Lower lobe of right lung (tissue), 2 donors: Measurements from ENCODE around the gene MMP25. TPM values are rescaled to one million over a fixed set of nuclear protein-coding genes. Genes with fewer than 3 reads are reported as not detected.
A peak's percentile ranks its signal among the peaks of the same experiment; 100 is the strongest.

Source experiments
- ATAC-seq, 2 donors: fragments of 200-7000 bp; cut with Tn5 transposase; one replicate each; pipeline ENCODE4 v1.9.1; 2020 to 2022; ENCODE audit warnings: mild to moderate bottlenecking in 2 of 2, moderate library complexity in 2 of 2
- DNase-seq: peaks from one replicate; pipeline ENCODE4 v3.0.0-alpha.2; 2020
- H3K27ac ChIP-seq: fragments of 200-600 bp; one replicate; pipeline ENCODE4 v1.8.0; 2022
- H3K27me3 ChIP-seq: fragments of 200-600 bp; one replicate; pipeline ENCODE4 v1.8.0; 2022; ENCODE audit warnings: low read depth
- H3K36me3 ChIP-seq: fragments of 200-600 bp; one replicate; pipeline ENCODE4 v1.8.0; 2022; ENCODE audit warnings: mild to moderate bottlenecking
- H3K4me1 ChIP-seq: fragments of 200-600 bp; one replicate; pipeline ENCODE4 v1.8.0; 2022
- H3K4me3 ChIP-seq: fragments of 200-600 bp; one replicate; pipeline ENCODE4 v1.8.0; 2022; ENCODE audit warnings: mild to moderate bottlenecking
- H3K9me3 ChIP-seq: fragments of 200-600 bp; one replicate; pipeline ENCODE4 v1.8.0; 2022
- intact Hi-C: fragments of 100-400 bp; cut with DNase I; formaldehyde crosslinking; loops from one replicate; pipeline ENCODE4 v1.11.0; 2022
- total RNA-seq: library from RNA; stranded (reverse); fragmentation: NEBNext Ultra II Directional; extraction: Animal tissue kit (Norgen Biotek cat#: 25700); gene quantifications from one replicate; pipeline ENCODE4 v1.2.1, GENCODE V29; 2021
- TF ChIP-seq, protein P1 (sequence below): fragments of 200-600 bp; IDR thresholded peaks from one replicate; pipeline ENCODE4 v1.8.0; 2022; ENCODE audit warnings: antibody characterized with exemption, mild to moderate bottlenecking
- donor health status: DM: no; HTN: yes; CAD: no; lungs with severe emphysema.

Gene MMP25
- total RNA-seq, 1 donor from 2014 or later, result 22.7 TPM

GRCh38 chr16:3013998-3014690 is 32.2 kb upstream of the MMP25 start:
- Histone ChIP-seq H3K27me3 (peaks cover 61% of the 10 kb centered on the region), H3K9me3 (no peaks in the 10 kb centered on the region), H3K36me3 (no peaks in the 10 kb centered on the region), H3K4me1 (peaks cover 17% of the 10 kb centered on the region), H3K4me3 (no peak overlapping the region), H3K27ac (no peak overlapping the region)
- TF ChIP-seq, protein P1, sequence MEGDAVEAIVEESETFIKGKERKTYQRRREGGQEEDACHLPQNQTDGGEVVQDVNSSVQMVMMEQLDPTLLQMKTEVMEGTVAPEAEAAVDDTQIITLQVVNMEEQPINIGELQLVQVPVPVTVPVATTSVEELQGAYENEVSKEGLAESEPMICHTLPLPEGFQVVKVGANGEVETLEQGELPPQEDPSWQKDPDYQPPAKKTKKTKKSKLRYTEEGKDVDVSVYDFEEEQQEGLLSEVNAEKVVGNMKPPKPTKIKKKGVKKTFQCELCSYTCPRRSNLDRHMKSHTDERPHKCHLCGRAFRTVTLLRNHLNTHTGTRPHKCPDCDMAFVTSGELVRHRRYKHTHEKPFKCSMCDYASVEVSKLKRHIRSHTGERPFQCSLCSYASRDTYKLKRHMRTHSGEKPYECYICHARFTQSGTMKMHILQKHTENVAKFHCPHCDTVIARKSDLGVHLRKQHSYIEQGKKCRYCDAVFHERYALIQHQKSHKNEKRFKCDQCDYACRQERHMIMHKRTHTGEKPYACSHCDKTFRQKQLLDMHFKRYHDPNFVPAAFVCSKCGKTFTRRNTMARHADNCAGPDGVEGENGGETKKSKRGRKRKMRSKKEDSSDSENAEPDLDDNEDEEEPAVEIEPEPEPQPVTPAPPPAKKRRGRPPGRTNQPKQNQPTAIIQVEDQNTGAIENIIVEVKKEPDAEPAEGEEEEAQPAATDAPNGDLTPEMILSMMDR, result no peak
- ATAC-seq, result no peak
- intact Hi-C loops, result no loop called here
- DNase-seq, result no peak

DNA sequence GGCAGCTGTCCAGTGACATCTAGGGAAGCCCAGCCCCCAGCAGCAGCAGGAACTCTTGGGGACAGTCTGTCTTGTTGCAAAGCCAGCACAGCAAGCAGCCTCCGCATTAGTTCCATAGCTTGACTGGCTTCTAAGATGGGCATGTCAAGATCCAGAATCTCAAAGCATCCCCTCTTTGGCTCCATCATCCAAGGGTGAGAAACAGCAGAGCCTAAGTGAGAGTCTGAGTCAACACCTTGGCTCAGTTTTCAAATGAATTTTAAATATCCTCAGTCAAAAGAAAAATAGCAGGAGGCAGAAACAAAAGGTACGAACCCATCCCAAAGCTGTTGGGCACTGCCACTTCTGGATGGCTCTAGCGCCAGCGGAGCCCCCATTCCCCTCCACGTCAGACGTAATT is 31.4 kb upstream of the MMP25 start:
- H3K4me1 ChIP-seq, result peaks cover 20% of the 10 kb centered on the region
- ATAC-seq (no peak), DNase-seq (no peak)
- no peaks in the 10 kb centered on the region for H3K9me3 ChIP-seq
- H3K27me3 ChIP-seq, result peaks cover 54% of the 10 kb centered on the region
- TF ChIP-seq, protein P1, result no peak
- intact Hi-C loops, result no loop called here
- no peaks in the 10 kb centered on the region for H3K36me3 ChIP-seq
- H3K27ac ChIP-seq, result no peak overlapping the region
- no peak overlapping the region for H3K4me3 ChIP-seq

DNA sequence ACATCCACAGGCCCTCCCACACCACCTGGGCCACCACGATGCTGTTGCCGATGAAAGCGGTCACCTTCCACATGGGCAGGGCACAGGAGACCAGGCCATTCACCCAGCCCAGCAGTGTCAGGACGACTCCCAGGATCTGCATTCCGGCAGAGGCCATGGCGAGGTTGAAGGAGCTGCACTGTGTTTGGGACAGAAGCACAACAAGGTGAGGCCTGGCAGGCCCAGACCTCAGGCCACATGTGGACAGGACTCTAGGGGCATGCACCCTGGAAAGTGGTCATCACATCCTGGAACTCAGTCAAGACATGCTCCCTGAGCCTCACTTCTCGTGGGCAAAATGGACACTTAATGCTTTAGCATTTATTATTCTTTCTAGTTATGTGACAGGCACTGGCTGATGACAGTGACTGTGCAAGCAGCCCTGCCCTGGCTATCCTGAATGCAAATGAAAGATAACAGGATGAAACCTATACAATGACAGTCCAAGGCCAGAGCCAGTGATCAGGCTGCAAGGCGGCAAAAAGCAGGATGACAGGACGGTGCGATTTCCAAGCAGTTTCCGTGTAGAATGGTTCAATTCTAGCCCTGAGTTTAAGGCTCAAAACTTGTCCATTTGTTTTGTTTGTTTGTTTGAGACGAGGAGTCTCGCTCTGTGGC is 30.4 kb upstream of the MMP25 start:
- Histone ChIP-seq H3K27me3 (peaks cover 48% of the 10 kb centered on the region), H3K4me1 (peaks cover 27% of the 10 kb centered on the region), H3K9me3 (no peaks in the 10 kb centered on the region), H3K27ac (no peak overlapping the region), H3K36me3 (no peaks in the 10 kb centered on the region), H3K4me3 (no peak overlapping the region)
- ATAC-seq (no peak), DNase-seq (no peak)
- TF ChIP-seq, protein P1, result no peak
- intact Hi-C loops, result no loop called here

DNA sequence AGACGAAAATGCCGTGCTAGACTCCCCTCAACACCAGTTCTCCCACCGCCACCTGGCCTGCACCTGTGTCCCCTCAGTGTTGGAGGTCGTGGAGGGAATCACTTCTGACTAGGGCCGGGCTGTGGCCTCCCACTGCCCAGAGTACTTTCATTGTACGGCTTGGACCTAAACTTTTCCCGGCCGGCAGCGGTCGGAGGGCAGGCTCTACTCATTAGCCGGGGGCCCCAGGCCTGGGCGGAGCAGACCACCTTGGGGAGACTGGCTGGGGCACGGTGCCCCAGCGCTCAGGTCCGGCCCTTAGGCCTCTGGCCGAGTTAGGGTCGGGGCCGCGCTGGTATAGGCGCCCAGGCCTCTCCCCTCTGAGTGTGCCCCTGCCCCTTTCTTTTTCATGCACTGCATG is 29.0 kb upstream of the MMP25 start:
- no peak overlapping the region for H3K27ac ChIP-seq
- DNase-seq (no peak), ATAC-seq (no peak)
- intact Hi-C loops, result no loop called here
- H3K36me3 ChIP-seq, result no peaks in the 10 kb centered on the region
- peaks cover 38% of the 10 kb centered on the region for H3K27me3 ChIP-seq
- H3K9me3 ChIP-seq, result no peaks in the 10 kb centered on the region
- H3K4me3 ChIP-seq, result no peak overlapping the region
- peaks cover 40% of the 10 kb centered on the region for H3K4me1 ChIP-seq
- TF ChIP-seq, protein P1, result no peak

- Histone ChIP-seq H3K36me3 (no peaks in the 10 kb centered on the region), H3K27me3 (peaks cover 32% of the 10 kb centered on the region), H3K4me3 (no peak within 1 kb of the TSS), H3K27ac (no peak within 1 kb of the TSS), H3K4me1 (peaks cover 47% of the 10 kb centered on the region), H3K9me3 (no peaks in the 10 kb centered on the region)
- intact Hi-C loops, result no loop called here
- DNase-seq (no peak), ATAC-seq (no peak)
- TF ChIP-seq, protein P1, result peak; percentile 13
Measured at GRCh38 chr16:3017794-3018506, 28.4 kb upstream of the MMP25 start, which contains the start of gene CLDN6. Gene CLDN6, minus strand, starts transcription at chr16:3018183. Its CDS starts 2,162 bp downstream, at chr16:3016021.
